OCI-LY7 (cell line): ENCODE measurements around the gene NLGN1. TPM values are rescaled to one million over a fixed set of nuclear protein-coding genes. Genes with fewer than 3 reads are reported as not detected.

Experiments used
- BruUV-seq: library from RNA; stranded (reverse); fragments of 400-500 nt; replicated peaks from 2 replicates; lab custom pipeline; 2021; lab: Mats Ljungman, UMichigan
- CTCF ChIA-PET: fragments of 300-600 bp; sonication (Branson Sonifier 250); formaldehyde crosslinking; loops from one replicate; lab custom pipeline; 2022; ENCODE audit warnings: antibody characterized with exemption; ENCODE audit not compliant: unreplicated experiment; lab: Charles Lee
- POLR2A ChIA-PET: fragments of 300-600 bp; sonication (Branson Sonifier 250); formaldehyde crosslinking; loops from one replicate; lab custom pipeline; 2022; ENCODE audit warnings: antibody characterized with exemption; lab: Charles Lee
- DNase-seq: peaks from one replicate; pipeline ENCODE4 v3.0.0-alpha.2; 2015; ENCODE audit warnings: low spot score
- H2AFZ ChIP-seq: fragments of 200-600 bp; sonication (generic), shearing (Covaris generic); 2 replicates; pipeline ENCODE4 v1.6.1; 2014; ENCODE audit warnings: mild to moderate bottlenecking, antibody characterized with exemption, low read length, moderate library complexity
- H3K27ac ChIP-seq: fragments of 200-600 bp; sonication (generic); 2 replicates; pipeline ENCODE4 v1.5.1; 2014; ENCODE audit warnings: mixed run types, low read depth, mild to moderate bottlenecking, moderate library complexity, low read length, inconsistent platforms; ENCODE audit not compliant: poor library complexity, severe bottlenecking
- H3K36me3 ChIP-seq: fragments of 200-600 bp; sonication (generic); 2 replicates; pipeline ENCODE4 v1.6.1; 2014; ENCODE audit warnings: mild to moderate bottlenecking, antibody characterized with exemption, low read length, moderate library complexity, mixed read lengths; ENCODE audit not compliant: insufficient read depth
- H3K4me1 ChIP-seq: fragments of 200-600 bp; sonication (generic); 2 replicates; pipeline ENCODE4 v1.5.1; 2014; ENCODE audit warnings: mild to moderate bottlenecking, low read length; ENCODE audit not compliant: insufficient read depth, poor library complexity, severe bottlenecking
- H3K4me2 ChIP-seq: fragments of 200-600 bp; sonication (generic); 2 replicates; pipeline ENCODE4 v1.6.1; 2014; ENCODE audit warnings: mild to moderate bottlenecking, low read length
- H3K4me3 ChIP-seq: fragments of 200-600 bp; sonication (generic); 2 replicates; pipeline ENCODE4 v1.5.1; 2014; ENCODE audit warnings: mild to moderate bottlenecking, low read depth, low read length; ENCODE audit not compliant: poor library complexity, severe bottlenecking
- H3K79me2 ChIP-seq: fragments of 200-600 bp; sonication (generic); 2 replicates; pipeline ENCODE4 v1.6.1; 2016; ENCODE audit warnings: low read depth, mild to moderate bottlenecking, low read length, moderate library complexity, mixed read lengths; ENCODE audit not compliant: insufficient read depth
- H3K9me2 ChIP-seq: fragments of 200-600 bp; sonication (generic); 2 replicates; pipeline ENCODE4 v1.6.1; 2016; ENCODE audit warnings: mild to moderate bottlenecking, low read length, mixed read lengths; ENCODE audit not compliant: insufficient read depth
- H3K9me3 ChIP-seq: fragments of 200-600 bp; sonication (generic); 2 replicates; pipeline ENCODE4 v1.6.1; 2014; ENCODE audit warnings: mild to moderate bottlenecking, mixed run types, low read length, mixed read lengths
- H4K20me1 ChIP-seq: fragments of 200-600 bp; sonication (generic); 2 replicates; pipeline ENCODE4 v1.6.1; 2014; ENCODE audit warnings: mild to moderate bottlenecking, antibody characterized with exemption, low read length, moderate library complexity, mixed read lengths; ENCODE audit not compliant: insufficient read depth
- CTCF ChIP-seq: fragments of 200-600 bp; sonication (generic); conservative IDR thresholded peaks from 2 replicates; pipeline ENCODE4 v1.5.1; 2014; ENCODE audit warnings: mild to moderate bottlenecking, antibody characterized with exemption, low read length, moderate library complexity, mixed read lengths
- EZH2phosphoT487 ChIP-seq: fragments of 200-600 bp; sonication (generic); IDR thresholded peaks from 2 replicates; pipeline ENCODE4 v1.6.1; 2018; ENCODE audit warnings: low read depth, borderline replicate concordance, mild to moderate bottlenecking, mixed run types, antibody characterized with exemption, low read length, moderate library complexity, mixed read lengths
- intact Hi-C: fragments of 100-400 bp; cut with micrococcal nuclease; formaldehyde crosslinking; loops from one replicate; pipeline ENCODE4 v1.10.0; 2022; ENCODE audit not compliant: unreplicated experiment
- total RNA-seq, 2 experiments: library from RNA; depleted of rRNA in 1 of 2; stranded (reverse); fragments of >200 nt in 1 of 2; shearing (Covaris generic) in 1 of 2; gene quantifications; 2 replicates each; pipeline ENCODE4 v1.2.3, GENCODE V29; 2014 to 2022

NLGN1 gene
- total RNA-seq, 2 experiments from 2014 or later: not detected

DNA sequence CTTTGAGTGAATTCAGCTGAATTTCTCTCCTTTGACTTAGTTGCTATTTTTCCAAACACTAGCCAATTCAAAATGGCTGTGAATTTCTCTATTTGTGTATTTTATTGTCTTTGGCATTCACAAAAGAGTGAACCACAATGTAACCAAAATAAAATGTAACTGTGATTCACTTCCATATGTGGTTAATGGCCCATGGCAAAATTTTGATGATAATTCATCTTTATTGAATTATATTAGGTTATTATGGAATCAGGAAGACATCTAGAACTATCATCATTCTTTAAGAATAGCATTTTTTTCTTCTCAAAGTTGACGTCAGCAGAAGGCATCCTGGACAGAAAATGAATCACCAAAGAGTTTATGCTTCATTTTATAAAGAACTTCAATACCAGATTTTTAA is 756.3 kb downstream of the NLGN1 start:
- CTCF ChIA-PET: no interaction called here
- BruUV-seq: no TSS peak
- Histone ChIP-seq H3K4me3 (no peak overlapping the region), H3K36me3 (no peaks in the 10 kb centered on the region), H2AFZ (no peak overlapping the region), H4K20me1 (no peaks in the 10 kb centered on the region), H3K9me2 (no peaks in the 10 kb centered on the region), H3K79me2 (no peaks in the 10 kb centered on the region), H3K27ac (no peak overlapping the region), H3K9me3 (no peaks in the 10 kb centered on the region), H3K4me1 (no peaks in the 10 kb centered on the region), H3K4me2 (no peak overlapping the region)
- TF ChIP-seq CTCF (no peak), EZH2phosphoT487 (no peak)
- intact Hi-C loops: no loop called here
- DNase-seq: no peak
- POLR2A ChIA-PET: no interaction called here

DNA sequence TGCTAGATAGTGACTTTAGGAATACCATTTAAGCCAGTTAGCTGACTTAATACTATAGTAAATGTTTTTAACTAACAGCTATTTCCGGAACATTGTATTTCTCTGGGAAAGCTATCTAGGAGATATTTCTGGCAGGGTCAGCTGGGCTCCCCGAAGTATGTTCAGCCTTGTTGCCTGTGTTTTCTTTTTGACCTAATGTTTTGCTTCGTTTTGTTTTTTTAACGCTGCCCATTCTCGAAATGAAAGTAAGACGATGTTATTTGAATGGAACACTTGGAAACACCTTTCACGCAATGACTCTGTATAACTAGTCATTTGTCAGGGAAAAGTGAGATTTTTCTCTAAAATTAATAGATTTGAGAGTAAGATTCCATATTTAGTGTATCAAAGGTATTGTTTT is 758.7 kb downstream of the NLGN1 start:
- H3K79me2 ChIP-seq: no peaks in the 10 kb centered on the region
- no peak overlapping the region for H2AFZ ChIP-seq
- ChIA-PET POLR2A (no interaction called here), CTCF (no interaction called here)
- H3K9me2 ChIP-seq: no peaks in the 10 kb centered on the region
- no peak for DNase-seq
- H3K4me1 ChIP-seq: no peaks in the 10 kb centered on the region
- intact Hi-C loops: no loop called here
- no peak overlapping the region for H3K4me2 ChIP-seq
- H3K4me3 ChIP-seq: no peak overlapping the region
- TF ChIP-seq EZH2phosphoT487: no peak
- TF ChIP-seq CTCF: no peak
- no peaks in the 10 kb centered on the region for H3K36me3 ChIP-seq
- no peaks in the 10 kb centered on the region for H4K20me1 ChIP-seq
- H3K27ac ChIP-seq: no peak overlapping the region
- H3K9me3 ChIP-seq: no peaks in the 10 kb centered on the region
- BruUV-seq: no TSS peak

DNA sequence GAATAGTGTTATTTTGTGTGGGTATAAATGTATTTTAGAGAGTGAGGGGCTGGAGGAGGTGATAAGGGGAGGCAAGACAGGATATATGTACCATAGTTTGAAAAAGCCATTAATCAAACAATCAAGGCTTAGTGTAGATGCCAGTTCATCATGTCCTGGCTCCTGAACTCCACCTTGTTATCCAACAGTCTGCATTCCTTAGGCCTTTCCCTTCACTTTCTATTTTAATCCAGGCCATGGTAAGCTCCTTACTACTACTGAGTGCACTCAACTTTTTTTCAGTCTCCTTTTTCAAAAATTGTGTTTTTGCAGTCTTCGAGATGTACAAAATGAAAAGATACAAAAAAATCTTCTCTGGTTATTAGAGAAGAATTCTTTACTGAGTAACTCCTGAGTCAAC is 761.1 kb downstream of the NLGN1 start:
- H3K36me3 ChIP-seq: no peaks in the 10 kb centered on the region
- no peaks in the 10 kb centered on the region for H3K9me2 ChIP-seq
- CTCF ChIA-PET: no interaction called here
- intact Hi-C loops: no loop called here
- H4K20me1 ChIP-seq: no peaks in the 10 kb centered on the region
- no TSS peak for BruUV-seq
- H3K4me3 ChIP-seq: no peak overlapping the region
- no peak overlapping the region for H3K27ac ChIP-seq
- TF ChIP-seq CTCF (no peak), EZH2phosphoT487 (no peak)
- no peak overlapping the region for H3K4me2 ChIP-seq
- no peaks in the 10 kb centered on the region for H3K4me1 ChIP-seq
- no peak overlapping the region for H2AFZ ChIP-seq
- H3K79me2 ChIP-seq: no peaks in the 10 kb centered on the region
- no peak for DNase-seq
- H3K9me3 ChIP-seq: no peaks in the 10 kb centered on the region
- POLR2A ChIA-PET: no interaction called here
